HG02852 (cell line): ENCODE results near the gene CBFA2T3.
"Not testable (repeated sequence)": the region's sequence is repeated elsewhere in the genome, so short reads cannot be mapped to it uniquely, and the experiment has no call there.

Experiments
- ATAC-seq: cut with Tn5 transposase; IDR thresholded peaks from one replicate; pipeline ENCODE4 v1.9.1; 2021; ENCODE audit warnings: mild to moderate bottlenecking, moderate library complexity; ENCODE audit not compliant: unreplicated experiment

Gene CBFA2T3

DNA sequence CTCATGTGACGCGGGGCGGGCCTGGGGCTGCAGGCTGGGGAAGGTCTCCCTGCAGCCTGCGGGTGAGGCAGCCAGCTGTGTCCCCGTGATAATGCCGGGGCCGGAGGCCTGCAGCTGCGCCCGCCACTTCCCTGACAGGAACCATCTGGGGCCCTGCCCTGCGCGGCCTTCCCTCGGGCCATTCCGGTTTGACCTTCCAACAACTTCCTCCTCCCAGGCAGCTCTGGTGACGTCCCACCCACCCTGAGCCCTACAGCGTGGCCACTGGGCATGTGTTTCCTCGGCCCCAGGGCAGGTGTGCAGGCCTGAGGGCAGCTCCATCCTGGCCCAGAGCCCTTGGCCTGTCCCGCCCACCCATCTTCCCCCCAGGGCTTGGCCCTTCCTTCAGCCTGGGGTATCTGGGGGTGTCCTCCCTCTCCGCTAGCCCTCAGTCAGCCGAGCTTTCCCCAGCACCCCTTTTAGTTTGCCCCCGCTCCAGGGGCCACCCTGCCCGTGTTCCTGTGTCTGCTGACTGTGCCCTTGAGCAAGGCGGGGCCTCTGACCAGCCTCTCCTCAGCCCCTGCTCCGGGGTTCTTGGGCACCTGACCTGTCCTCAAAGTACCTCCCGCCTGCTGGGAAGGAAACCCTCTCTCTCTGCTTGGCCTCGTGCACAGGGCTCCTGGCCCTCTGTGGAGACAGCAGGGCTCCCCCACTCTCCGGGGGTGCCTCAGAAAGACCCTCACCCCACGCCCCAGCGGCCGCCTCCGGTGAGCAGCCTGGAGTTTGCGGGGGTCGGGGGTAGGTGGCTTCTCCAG, at the start of gene CBFA2T3:
TSS of gene CBFA2T3 (minus strand) at position 190 of the 794 bp plus-strand sequence. CDS start 400 bp downstream, outside the sequence.
- ATAC-seq, result no peak

DNA sequence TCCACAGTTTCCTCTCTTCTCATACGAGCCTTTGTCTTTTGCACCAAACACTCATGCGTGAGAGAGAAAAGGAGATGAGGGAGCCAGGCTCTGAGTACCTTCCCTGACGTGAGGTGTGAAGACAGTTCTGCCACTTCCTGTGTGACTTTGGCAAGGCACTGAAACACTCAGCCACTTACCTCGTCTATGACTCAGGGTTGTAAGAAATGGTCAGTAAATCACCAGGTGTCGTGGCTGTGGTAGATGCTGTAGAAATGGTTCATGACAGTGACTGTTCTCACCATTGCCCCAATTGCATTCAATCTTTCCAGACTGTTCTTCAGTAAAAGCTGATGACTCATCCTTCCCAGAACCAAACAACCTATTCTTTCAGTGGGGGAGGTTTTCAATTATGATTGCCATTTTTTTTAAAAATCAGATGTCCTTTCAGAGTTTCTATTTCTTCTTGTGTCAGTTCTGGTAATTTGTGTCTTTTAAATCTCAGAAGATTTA, 49.2 kb upstream of the CBFA2T3 start:
- no peak for ATAC-seq

DNA sequence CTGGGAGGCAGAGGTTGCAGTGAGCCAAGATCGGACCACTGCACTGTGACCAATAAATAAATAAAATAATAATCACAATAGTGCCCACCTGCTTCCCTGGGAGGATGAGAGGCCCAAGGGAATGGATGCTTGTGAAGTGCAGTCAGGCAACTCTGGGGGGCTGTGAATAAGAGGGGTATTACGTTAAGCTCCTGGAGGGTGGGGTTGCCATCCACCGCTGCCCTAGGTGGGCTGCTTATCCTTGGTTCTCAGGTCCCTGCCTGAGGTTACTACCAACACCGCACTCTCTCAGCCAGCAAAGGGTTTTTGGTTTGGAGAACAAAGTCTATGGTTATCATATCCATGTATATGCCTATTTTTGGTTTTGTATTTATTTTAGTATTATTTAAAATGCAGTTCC, 48.6 kb upstream of the CBFA2T3 start:
- no peak for ATAC-seq

DNA sequence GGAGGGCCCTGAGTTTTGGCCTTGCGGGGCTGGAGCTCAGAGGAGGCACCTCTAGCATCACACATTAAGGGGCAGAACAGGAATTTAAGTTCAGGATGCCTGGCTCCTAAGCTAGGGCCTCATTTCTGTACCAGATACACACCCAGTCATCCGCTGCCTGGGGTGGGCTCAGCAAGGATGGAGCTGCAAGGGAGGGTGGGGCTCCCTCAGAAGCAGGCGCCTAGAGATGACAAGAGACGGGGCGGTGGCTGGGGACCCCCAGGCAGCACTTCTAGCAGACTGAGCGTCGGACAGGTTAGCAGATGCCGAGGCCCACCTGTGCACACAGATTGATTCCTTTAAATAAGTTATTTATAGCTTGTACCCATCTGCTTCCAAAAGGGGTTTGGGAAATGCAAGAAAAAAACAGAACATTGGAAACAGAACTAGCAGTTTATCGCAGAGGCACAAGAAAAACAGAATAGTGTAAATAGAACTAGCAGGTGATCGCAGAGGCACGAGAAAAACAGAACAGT, 47.6 kb upstream of the CBFA2T3 start:
- no peak for ATAC-seq

DNA sequence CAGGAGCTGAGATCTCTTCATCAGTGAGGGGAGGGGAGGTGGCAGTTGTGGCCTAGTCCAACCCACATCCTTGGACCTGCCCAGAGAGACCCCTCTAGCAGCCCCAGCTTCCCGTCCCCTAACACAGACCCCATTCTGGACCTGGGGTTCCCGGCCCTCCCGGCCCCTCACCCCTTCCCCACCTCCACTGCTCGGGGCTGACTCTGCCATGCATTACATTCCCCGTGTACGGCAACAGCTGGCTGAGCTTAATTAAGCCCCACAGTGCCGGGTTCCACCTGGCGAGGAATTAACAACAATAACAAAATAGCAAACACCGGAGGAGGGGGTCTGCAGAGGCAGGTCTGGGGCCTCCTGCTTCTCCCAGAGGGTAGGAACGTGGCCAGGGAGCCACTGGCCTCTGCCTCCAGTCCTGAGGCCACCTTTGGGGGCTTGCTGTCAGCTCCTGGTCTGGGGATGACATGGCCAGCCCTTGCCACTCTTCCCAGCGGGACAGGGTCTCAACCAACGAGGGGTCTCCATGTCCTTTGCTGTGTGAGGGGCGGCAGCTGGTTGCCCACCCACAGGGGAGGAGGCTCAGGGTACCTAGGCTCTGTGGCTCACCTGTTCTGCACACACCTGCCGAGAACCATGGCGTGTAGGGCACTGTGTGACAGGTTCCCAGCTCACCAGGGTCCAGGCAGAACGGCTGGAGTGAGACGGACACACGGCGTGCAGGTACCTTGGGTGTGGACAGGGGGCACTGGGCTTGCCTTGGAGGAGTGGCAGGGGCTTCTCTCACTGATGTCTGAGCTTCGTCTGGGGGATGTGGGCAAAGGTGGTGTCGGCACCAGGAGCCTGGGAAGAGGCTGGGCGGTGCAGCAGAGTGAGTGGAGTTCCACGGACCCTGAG, 46.9 kb upstream of the CBFA2T3 start:
- no peak for ATAC-seq

DNA sequence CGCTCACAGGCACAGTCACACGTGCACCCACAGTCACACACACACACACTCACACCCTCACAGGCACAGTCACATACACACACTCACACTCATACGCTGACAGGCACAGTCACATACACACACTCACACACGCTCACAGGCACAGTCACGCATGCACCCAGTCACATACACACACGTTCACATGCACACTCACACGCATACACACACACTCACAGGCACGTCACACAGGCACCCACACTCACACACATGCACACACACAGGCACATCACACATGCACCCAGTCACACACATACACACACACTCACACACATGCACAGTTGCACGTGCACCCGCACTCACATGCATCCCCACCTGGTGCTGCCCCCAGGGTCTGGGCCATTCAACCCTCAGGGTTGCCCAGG, 46.1 kb upstream of the CBFA2T3 start:
- ATAC-seq, result no peak

DNA sequence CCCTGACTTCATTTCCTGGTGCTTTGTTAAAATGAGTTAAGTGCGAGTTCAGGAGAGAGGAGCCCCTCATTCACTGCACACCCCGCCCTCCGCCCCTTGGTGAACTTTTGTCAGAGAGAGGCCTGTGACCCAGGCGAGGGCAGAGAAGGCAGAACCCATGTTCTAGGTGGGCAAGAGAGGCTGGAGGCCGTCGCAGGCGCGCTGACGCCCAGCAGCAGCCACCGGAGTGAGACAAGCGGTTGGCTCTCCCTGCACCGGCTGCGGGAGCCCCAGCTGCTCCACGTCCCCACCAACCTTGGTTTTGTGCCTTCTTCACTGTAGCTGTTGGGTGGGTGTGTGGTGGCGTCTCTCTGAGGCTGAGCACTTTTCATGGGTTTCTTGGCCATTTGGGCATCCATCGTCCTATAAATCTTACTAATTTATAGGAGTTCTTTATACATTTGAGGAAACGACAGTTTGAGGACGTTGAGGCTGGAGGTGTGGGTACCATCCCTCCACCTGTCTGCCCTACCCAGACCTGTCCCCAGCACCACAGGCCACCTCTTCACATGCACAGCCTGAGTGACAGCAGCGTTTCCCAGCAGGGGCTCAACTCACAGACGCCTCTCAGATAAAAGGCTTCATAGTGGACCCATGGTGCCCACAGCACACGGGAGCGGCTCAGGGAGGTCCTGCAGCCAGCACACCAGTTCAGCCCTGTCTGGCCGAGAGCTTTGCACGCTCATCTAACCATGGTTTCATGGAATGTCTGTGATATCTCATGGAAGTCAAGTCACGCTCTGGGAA, 45.2 kb upstream of the CBFA2T3 start:
- no peak for ATAC-seq

DNA sequence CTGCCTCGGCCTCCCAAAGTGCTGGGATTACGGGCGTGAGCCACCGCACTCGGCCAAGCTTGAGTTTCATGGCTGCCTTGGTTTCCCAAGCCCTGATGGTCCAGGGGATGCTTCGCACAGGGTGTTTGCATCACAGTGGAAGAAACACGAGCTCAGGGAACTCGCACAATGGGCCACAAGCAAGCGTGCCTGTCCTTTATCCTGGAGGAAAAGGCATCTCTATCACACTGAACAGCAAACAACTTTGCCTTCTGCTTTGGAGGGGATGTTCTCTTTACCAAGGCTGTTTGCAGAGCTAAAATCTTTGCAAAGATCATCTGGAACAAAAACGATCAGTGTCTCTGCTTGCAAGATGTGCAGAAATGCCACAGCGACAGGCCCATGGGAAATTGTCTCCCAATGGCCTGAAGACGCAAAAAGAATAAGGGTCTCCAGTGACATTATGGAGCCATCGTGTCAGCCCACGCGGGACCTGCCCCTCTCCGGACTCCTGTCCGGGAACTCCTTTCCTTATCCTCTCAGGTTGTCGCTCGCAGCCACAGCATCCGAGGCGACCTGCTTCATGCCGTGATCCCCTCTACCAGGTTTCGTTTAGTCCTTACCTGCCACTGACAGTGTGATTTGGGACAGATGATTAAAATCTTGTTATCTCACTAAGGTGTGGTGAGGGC, 44.1 kb upstream of the CBFA2T3 start:
- ATAC-seq, result no peak

DNA sequence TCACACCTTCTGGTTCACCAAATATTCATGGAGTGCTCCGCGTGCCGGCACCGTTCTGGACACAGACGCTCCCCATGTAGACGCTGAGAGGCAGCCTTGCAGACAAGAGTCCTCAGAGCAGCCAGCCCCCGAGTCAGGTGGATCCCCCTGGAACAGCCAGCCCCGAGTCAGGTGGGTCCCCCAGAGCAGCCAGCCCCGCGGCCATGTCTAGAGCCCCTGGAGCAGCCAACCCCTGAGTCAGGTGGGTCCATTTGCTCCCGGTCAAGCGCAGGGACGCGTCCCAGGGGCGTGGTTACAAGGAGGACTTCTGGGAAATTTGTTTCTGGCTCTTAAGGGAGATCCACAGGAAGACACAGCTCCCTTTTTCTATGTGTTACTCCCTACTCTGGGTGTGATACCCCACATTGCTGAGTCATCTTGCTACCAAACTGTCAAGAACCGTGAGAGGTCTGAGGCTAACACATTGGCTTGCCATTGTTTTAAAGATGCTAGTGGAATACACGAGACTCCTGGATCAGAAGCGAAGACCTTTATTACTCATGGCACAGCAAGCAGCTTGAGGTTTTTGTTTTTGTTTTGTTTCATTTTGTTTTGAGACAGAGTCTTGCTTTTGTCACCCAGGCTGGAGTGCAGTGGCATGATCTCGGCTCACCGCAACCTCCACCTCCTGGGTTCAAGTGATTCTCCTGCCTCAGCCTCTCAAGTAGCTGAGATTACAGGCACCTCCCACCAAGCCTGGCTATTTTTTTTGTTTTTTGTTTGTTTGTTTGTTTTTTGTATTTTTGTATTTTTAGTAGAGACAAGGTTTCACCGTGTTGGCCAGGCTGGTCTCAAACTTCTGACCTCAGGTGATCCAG, 43.3 kb upstream of the CBFA2T3 start:
- ATAC-seq, result no peak

DNA sequence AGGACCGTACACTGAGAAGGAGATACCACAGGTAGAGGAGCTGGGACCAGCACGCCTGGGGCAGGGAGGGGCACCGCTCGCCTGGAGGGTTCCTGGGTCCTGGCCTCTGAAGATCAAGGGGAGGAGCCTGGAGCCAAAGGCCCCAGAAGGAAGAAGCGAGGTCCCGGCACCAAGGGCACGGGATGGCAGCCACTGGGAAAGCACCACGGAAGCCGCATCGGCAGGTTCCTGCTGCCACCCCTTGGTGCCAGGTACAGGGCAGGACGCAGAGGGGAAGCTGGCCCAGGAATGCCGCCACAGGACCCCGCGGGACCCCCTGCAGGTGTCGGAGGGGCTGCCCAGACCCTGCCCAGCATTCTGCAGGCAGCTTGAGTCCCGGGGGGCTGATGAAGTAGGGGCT, 42.5 kb upstream of the CBFA2T3 start:
- ATAC-seq, result no peak

DNA sequence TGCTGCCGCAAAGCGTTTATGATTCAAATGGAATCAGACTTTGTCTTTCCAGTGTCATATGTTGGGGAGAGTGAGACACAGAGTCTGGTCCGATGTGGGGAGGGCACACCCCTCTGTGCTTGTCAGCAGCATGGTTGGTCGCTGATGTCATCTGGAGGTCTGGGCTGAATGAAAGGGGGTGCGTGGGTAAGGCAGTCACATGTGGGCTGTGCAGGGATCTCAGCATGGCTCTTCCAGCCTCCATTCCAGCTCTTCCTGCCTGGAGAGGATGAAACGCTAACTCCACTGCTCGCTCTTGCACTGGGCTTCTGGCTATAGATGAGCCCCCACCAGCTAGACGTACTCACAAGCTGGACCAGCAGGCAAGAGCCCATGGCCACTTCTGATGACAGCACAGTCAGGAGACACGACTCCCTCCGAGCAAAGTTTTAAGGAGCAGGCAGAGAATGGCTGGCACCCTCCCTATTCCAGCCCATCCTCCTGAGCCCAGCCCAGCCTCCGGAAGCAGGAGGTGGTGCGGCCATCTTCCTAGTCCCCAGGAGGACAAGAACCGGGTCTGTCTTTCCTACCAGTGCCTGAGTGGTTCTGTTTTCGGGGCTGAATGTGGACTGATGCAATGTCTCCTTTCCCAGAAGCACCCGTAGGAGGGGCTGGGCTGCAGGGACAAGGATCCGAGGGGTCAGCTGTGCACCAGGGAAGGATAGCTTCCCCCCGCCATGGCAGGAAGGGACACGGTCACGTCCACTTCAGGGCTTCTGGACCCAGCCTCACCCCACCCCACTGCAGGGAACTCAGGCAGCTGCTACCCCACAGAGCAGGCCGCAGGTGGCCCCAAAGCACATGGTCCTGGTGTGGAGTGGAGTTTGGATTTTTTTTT, 41.5 kb upstream of the CBFA2T3 start:
- ATAC-seq, result no peak

DNA sequence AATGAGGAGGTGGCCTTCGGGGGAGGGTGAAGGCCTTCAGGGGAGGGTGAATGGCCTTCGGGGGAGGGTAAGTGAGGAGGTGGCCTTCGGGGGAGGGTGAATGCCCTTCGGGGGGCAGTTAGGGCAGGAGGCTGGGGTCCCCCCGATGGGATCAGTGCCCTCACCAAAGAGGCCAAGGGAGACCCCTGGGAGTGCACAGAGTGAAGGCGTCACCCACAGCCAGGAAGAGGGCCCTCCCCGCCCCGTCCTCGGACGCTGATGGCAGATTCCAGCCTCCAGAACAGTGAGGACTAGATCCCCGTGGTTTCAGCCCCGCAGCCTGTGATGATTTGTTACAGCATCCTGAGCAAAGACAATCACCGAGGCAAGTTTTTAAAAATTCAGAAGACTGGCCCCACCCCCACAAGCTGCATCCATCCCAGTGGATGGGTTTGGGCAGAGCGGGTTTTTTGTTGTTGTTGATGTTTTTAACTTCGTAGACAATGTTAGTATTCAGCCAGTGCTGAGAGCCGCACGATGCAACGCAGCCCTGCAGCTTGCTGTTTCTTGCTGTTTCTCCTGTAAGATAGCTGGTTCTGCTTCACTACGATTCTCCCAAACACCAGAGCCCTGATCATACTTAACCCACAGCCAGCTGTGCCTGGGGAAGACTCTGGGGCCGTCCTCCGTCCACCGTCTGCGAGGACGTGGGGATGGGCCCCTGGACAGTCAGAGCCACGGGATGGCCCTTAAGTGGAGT, 40.7 kb upstream of the CBFA2T3 start:
- no peak for ATAC-seq

DNA sequence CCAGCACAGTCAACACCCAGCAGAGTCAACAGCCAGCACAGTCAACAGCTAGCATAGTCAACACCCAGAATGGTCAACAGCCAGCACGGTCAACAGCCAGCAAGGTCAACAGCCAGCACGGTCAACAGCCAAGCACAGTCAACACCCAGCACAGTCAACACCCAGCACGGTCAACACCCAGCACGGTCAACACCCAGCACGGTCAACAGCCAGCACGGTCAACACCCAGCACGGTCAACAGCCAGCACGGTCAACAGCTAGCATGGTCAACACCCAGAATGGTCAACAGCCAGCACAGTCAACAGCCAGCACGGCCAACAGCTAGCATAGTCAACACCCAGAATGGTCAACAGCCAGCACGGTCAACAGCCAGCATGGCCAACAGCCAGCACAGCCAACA, 39.6 kb upstream of the CBFA2T3 start:
- ATAC-seq, result not testable (repeated sequence)

DNA sequence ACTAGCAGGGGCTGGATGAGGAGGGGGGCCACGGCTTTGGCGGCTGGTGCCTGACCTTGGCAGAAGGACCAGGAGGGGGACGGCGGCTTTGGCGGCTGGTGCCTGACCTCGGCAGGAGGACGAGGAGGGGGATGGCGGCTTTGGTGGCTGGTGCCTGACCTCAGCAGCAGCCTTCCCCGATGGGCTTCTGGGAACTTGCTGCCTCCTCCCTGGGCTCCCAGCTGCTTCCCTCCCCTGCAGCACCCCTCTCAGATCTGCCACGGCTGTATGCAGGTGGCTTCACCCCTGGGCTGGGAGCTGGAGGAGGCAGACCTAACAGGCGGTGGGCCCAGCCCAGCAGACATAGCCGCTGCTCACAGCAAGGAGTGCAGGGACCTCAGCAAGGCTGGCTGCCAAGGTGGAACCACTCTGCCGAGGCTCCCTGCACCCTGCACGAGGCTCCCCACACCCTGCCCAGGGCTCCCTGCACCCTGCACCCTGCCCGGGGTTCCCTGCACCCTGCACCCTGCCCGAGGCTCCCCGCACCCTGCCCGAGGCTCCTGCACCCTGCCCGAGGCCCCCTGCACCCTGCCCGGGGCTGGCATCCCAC, 38.4 kb upstream of the CBFA2T3 start:
- ATAC-seq, result no peak

DNA sequence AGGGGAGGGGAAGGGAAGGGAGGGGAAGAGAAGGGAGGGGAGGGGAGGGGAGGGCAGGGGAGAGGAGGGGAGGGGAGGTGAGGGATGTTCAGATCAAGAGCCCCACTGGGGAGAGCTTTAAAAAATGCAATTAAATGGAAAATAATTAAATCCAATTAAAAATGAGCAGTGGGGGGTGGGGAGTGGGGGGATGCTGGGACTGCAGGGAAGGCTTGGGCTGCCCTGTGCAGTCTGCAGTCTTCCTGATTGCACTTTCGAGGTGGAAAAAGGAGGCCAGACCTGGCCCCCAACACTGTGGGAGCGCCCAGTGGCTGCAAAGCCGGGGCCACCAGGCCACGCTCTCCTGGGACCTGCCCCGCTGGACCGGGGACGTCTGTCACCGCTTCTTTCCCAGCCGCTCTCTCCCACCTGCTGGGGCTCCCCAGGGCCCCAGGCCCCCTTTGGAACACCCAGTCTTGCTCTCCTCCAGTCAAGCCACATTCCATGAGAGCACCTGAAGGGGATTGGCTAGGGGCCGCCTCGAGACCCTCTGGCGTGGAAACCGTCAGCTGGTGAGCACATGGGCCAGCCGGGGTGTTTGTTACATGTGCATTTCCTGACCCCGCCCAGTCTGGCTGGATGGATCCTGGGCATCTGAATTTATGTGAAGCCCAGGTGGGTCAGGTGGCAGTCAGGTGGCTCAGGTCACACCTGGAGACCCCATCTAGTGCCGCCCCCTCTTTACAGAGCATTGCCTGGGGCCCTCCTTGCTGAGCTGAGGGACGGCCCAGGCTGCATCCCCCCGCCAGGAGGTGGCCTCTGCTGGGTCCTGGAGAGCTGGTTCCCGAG, 37.6 kb upstream of the CBFA2T3 start:
- no peak for ATAC-seq

DNA sequence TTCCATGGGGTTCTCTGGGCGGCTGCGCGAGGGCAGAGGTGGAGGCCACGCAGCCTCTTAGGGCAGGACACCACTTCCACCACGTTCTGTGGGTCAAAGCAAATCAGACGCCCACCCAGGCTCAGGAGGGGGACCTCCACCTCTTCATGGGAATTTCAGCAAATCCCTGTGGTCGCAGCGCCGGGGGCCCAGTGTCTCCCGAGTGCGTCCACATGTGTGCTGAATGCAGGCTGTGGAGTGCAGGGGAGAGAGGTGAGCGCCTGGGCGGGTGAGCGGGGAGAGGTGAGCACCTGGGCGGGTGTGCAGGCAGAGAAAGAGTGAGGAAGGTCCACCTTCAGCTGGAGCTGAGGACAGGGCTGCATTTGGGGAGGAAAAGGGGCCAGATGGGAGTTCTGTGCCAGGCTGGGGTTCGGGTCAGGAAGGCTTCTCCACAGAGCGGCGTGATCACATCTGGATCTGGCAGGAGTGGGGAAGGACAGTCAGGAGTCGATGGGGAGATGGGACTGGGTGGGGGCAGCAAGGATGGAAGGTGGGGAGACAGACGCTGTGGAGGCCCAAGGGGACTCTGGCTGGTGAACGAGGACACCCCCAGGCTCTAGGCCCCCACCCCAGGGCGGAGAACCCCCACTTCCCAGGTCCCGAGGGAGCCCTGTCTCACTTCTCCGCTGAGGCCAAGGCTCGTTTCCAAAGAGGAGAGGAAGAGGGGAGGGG, 36.8 kb upstream of the CBFA2T3 start:
- ATAC-seq, result no peak
